Head of caudate nucleus (tissue), 42 donors: ENCODE results near the gene SLC44A1.
A peak's percentile ranks its signal among the peaks of the same experiment; 100 is the strongest.

Experiments used
- DNase-seq, 42 donors: peaks; one replicate each; pipeline versions ENCODE4 v3.0.0 to v3.0.0-alpha.2; 2020 to 2021; ENCODE audit warnings: mixed read lengths in 7 of 42
- intact Hi-C: fragments of 100-400 bp; cut with DNase I; formaldehyde crosslinking; loops from one replicate; pipeline ENCODE4 v1.15.0; 2022

The SLC44A1 gene

DNA sequence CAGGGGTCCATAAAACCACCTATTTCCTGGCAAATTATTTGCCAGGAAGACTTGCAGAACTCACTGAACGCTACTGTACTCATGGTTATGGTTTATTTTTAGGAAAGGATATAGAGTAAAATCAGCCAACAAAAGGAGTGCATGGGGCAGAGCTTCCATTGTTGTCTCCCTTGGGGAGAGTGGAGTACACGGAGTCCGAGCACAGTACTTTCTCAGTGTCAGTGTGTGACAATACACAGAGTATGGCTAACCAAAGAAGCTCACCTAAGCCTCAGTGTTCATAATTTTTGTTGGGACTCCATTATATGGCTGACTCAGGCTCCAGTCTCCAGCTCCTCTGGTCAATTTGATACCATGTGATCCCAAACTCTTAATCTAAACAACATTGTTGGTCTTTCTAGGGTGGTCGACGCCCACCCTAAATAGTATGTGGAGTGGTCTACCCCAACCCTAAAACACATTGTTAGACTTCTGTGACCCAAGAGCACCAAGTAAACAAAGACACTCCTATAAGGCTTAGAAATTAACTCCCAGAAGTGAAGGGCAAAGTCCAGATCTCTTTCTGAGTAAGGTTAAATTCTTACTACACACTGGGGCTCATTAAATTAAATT is 74.9 kb downstream of the SLC44A1 start:
- no peak for DNase-seq

DNA sequence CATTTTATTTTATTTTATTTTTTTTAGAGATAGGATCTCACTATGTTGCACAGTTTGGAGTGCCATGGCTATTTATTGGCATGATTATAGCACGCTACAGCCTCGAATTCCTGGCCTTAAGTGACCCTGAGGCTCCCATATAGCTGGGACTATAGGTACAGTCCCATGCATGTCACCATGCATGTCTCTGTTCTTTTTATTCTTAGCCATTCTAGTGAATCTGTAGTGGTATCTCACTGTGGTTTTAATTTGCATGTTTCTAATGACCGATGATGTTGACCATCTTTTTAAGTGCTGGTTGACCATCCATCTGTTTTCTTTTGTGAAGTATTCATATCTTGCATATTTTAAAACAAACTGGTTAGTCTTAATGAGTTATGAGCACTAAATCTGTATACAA is 76.1 kb downstream of the SLC44A1 start:
- intact Hi-C loops, result no loop called here
- no peak for DNase-seq

More for the DNA sequence above, 74.9 kb downstream of the SLC44A1 start:
- intact Hi-C loops, result no loop called here

DNA sequence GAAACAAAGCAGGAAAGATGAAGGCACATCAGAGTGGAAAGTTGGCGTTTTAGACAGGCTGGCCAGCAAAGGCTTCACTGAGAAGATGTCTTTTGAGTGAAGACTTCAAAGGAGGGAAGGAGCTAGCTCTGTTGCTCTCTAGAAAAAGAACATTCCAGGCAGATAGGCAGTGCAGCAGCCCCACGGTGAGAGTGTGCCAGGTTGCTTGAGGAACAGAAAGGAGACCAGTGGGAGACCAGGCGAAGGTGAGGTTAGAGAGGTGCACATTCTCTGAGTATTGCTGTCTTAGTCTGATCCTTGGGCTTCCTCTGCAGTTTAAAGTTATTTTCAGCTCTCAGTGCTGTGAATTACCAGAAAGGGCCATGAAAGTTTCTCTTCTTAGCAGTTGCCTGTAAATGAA is 83.8 kb downstream of the SLC44A1 start:
- no peak for DNase-seq
- intact Hi-C loops, result no loop called here

DNA sequence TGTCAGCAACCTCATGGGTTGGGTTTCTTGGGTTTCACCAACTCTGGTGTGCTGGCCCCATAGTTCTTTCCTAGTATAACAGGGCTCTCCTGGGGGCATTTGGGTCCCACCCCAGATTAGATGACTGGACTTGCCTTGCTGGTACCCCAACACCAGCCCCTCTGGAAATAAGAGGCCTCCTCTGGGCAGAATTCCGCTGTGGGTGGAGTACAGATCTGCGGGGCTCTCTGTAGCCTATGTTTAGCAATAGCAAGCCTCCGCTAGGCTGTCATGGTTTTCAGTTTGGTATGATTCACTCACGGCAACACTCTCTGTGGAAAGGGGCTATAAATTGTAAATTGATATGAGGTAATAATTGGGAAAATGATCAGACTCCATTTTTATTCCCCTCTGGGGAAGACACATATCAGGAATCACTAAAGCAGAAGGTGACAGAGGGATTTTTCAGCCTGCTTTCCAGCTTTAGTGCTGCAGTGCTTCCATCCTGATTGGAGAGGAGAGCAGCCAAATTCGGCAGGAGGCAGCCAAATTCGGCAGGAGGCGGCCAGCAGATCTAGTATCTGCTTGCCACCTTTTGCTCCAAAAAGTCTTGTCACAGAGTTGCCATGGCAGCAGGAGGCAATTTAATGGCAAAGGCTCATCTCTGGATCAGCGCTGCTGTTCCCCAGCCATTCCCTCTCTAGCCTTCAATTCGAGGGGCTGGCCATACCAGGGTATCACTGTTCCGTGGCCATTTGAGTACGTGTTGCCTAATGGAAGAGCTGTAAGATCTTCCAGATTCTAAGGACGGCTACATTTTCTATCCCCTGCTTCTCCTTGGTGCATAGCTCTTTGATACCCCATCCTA is 84.6 kb downstream of the SLC44A1 start:
- intact Hi-C loops, result no loop called here
- DNase-seq, result peak; percentile 14 to 81 (median 50)

- intact Hi-C loops, result no loop called here
- no peak for DNase-seq
Observed at GRCh38 chr9:105329719-105330062, 85.2 kb downstream of the SLC44A1 start.

DNA sequence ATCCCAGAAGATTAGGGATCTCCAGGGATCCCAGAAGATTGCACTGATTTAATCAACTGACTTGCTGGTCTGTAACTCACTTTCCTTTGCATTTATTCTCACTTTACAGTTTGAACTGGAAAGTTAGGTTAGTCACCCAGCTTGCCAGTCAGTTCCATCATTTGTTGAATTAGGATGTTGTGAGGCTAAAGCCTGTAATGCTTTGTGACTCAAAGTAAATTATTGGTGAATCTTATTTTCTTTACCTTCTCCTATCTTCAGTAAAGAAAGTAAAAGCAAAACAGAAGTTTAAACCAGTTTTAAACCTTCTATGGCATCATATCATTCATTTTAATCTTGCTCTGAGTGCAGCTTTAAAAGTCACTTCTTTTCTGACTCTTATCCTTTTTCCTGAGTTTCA is 85.8 kb downstream of the SLC44A1 start:
- DNase-seq, result no peak
- intact Hi-C loops, result no loop called here

GRCh38 chr9:105330755-105331154 is 86.3 kb downstream of the SLC44A1 start:
- DNase-seq, result no peak
- intact Hi-C loops, result no loop called here

DNA sequence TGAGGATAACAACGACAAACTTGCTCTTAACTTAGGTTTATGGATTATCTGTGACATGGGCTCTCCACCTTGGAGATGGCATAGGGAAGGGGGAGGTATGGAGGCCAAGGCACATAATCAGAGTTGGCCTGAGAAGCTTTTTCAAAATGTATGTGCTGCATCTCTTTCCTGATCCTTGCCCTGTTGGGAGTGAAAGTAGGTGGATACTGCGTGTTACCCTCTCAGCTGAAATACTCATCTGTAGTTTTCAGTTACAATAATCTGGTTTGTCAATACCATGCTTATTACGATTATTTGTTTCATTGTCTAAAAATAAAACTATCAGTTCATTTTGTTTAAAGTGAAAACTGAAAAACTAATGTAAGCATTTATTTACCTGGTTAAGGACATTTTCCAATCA is 86.7 kb downstream of the SLC44A1 start:
- no peak for DNase-seq
- intact Hi-C loops, result no loop called here

GRCh38 chr9:105331755-105332154 is 87.3 kb downstream of the SLC44A1 start:
- no peak for DNase-seq
- intact Hi-C loops, result no loop called here

- no peak for DNase-seq
- intact Hi-C loops, result no loop called here
Observed at GRCh38 chr9:105332471-105332870, 88.0 kb downstream of the SLC44A1 start.

GRCh38 chr9:105333076-105333475 is 88.6 kb downstream of the SLC44A1 start:
- intact Hi-C loops, result no loop called here
- no peak for DNase-seq

GRCh38 chr9:105333811-105334210 is 89.4 kb downstream of the SLC44A1 start:
- no peak for DNase-seq
- intact Hi-C loops, result no loop called here

DNA sequence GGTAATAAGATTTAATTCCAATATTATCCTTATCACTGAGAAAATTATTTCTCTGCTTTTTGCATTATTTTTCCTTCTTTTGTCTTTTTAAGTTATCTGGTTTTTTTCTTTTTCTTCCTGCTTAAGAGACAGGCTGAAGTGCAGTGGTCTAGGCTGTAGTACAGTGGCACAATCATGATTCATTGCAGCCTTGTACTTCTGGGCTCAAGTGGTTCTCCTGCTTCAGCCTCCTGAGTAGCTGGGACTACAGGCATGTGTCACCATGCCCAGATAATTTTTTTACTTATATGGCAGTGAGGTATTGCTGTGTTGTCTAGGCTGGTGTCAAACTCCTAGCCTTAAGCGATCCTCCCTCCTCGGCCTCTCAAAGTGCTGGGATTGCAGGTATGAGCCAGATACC is 93.9 kb downstream of the SLC44A1 start:
- intact Hi-C loops, result no loop called here
- no peak for DNase-seq

- intact Hi-C loops, result no loop called here
Observed at GRCh38 chr9:105339849-105340248, 95.4 kb downstream of the SLC44A1 start.

DNA sequence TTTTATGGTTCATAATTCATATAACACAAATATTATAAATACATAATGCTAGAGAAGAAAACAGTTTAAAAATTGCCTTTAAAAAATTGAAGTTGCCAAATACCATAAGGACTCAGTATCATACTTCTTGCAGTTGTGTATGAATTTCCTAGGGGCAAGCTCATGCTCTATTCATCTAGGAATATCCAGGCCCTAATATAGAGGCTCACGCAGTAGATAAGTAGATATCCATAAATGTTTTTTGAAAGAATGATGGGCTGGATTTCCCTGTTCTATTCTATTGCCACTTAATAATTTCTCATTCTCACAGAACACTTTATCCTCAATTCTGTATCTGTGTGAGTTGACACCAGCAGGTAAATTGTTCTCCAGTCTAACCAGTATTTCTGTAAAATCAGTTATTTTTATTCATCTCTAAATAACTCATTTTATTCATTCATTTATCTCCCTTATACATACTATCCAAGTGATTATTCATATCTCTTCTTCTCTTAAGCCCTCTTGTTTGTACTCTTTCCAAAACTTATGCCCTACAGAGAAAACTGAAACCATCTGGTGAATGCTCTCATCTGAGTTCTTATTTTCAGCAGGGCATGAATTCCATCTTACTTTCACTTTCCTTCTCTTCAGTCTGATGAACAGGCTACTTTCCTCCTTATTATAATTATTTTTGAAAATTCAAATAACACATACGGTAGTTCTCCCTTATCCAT is 97.1 kb downstream of the SLC44A1 start:
- intact Hi-C loops, result no loop called here
- no peak for DNase-seq

More at GRCh38 chr9:105339849-105340248, 95.4 kb downstream of the SLC44A1 start:
- no peak for DNase-seq

GRCh38 chr9:105342147-105342505 is 97.7 kb downstream of the SLC44A1 start:
- no peak for DNase-seq
- intact Hi-C loops, result no loop called here

- no peak for DNase-seq
- intact Hi-C loops, result no loop called here
Observed at GRCh38 chr9:105344283-105344682, 99.8 kb downstream of the SLC44A1 start.

DNA sequence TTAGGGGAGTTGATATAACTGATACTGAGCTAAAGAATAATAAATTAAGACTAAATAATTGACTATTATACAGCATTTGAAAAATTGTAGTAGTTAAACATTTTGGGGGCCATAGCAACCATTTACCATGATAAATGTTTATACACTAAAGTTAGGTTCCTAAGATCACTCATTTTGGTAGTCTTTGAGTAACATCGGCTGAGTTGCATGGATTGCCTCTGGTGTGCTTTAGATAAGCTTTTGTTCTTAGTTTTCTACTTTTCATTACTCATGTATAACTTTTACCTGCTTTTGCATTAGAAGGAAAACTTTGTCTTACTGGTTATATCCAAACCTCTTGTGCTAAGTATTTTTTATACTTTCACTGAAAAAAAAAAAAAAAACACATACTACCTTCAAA is 101.2 kb downstream of the SLC44A1 start:
- intact Hi-C loops, result no loop called here
- no peak for DNase-seq

DNA sequence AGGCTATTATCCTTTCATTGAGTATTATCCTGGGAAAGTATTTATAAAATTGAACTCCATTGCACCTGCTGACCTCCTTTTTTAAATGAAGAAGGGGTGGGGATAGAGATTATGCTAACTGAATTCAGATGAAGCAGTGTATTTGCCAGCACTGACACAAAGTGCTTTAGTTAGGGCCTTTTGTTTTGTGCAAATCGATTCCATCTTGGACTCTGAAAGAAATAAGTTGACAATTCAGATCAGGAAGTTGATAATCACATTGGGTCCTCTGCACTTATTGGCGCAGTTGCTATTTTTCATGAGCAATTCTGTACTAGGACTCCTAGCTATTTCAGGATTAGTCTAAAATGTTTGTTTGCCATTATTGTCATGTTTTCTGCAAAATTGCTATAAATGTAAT is 101.8 kb downstream of the SLC44A1 start:
- no peak for DNase-seq
- intact Hi-C loops, result no loop called here

GRCh38 chr9:105354448-105354847 is 110.0 kb downstream of the SLC44A1 start:
- intact Hi-C loops, result no loop called here
- no peak for DNase-seq
